GM12892 (cell line): Measurements from ENCODE around the gene TCEANC.
"Not testable (repeated sequence)": the region's sequence is repeated elsewhere in the genome, so short reads cannot be mapped to it uniquely, and the experiment has no call there.

Source experiments
- DNase-seq: peaks from one replicate; pipeline ENCODE4 v3.0.0; 2011; ENCODE audit not compliant: insufficient read length
- FAIRE-seq: peaks from 2 replicates; lab custom pipeline; 2011; peaks lifted over from hg19 to GRCh38; lab: Jason Lieb, UNC
- POLR2A ChIP-seq: IDR thresholded peaks from 2 replicates; pipeline ENCODE4 v1.6.1; 2011; ENCODE audit warnings: low read depth, low read length, control low read depth
- POLR2AphosphoS5 ChIP-seq: IDR thresholded peaks from 2 replicates; pipeline ENCODE4 v1.6.1; 2011; ENCODE audit warnings: low read depth, low read length, control low read depth
- TAF1 ChIP-seq: IDR thresholded peaks from 2 replicates; pipeline ENCODE4 v1.6.1; 2011; ENCODE audit warnings: low read depth, mild to moderate bottlenecking, control low read depth, low read length, borderline replicate concordance

TCEANC gene

GRCh38 chrX:13645464-13646153 lies 7.3 kb upstream of the TCEANC start:
- FAIRE-seq (no peak), DNase-seq (no peak)
- no peak for TF ChIP-seq POLR2AphosphoS5
- TF ChIP-seq TAF1 = no peak
- no peak for TF ChIP-seq POLR2A

- TF ChIP-seq POLR2A (no peak), POLR2AphosphoS5 (no peak), TAF1 (no peak)
- DNase-seq = no peak
Observed at GRCh38 chrX:13646154-13646549, 6.8 kb upstream of the TCEANC start.

GRCh38 chrX:13647709-13648212 lies 5.2 kb upstream of the TCEANC start:
- FAIRE-seq = no peak

More at GRCh38 chrX:13646154-13646549, 6.8 kb upstream of the TCEANC start:
- peak; percentile 69 for FAIRE-seq

GRCh38 chrX:13648336-13648735 lies 4.6 kb upstream of the TCEANC start:
- not testable (repeated sequence) for FAIRE-seq

More at GRCh38 chrX:13647709-13648212, 5.2 kb upstream of the TCEANC start:
- DNase-seq = no peak
- TF ChIP-seq POLR2AphosphoS5 (no peak), POLR2A (no peak), TAF1 (no peak)

GRCh38 chrX:13649838-13650237 lies 3.1 kb upstream of the TCEANC start:
- FAIRE-seq (no peak), DNase-seq (no peak)
- TF ChIP-seq POLR2A (no peak), POLR2AphosphoS5 (no peak), TAF1 (no peak)

More at GRCh38 chrX:13648336-13648735, 4.6 kb upstream of the TCEANC start:
- not testable (repeated sequence) for DNase-seq

GRCh38 chrX:13650318-13650717 lies 2.6 kb upstream of the TCEANC start:
- no peak for TF ChIP-seq POLR2AphosphoS5
- TF ChIP-seq TAF1 = no peak
- TF ChIP-seq POLR2A = no peak
- FAIRE-seq (no peak), DNase-seq (no peak)

GRCh38 chrX:13651150-13651549 lies 1.8 kb upstream of the TCEANC start:
- TF ChIP-seq POLR2AphosphoS5 = no peak
- DNase-seq (no peak), FAIRE-seq (peak; percentile 17)

- no peak for DNase-seq
- FAIRE-seq = peak; percentile 24
- TF ChIP-seq POLR2AphosphoS5 = no peak
- TF ChIP-seq POLR2A = no peak
- TF ChIP-seq TAF1 = no peak
Observed at GRCh38 chrX:13652287-13652793, 601 bp upstream of the TCEANC start.

- no peak for FAIRE-seq
- no peak for TF ChIP-seq POLR2AphosphoS5
- TF ChIP-seq TAF1 = no peak
- no peak for DNase-seq
Observed at GRCh38 chrX:13654116-13654515, 1.2 kb downstream of the TCEANC start.

- FAIRE-seq (no peak), DNase-seq (no peak)
- no peak for TF ChIP-seq POLR2A
- TF ChIP-seq TAF1 = no peak
Observed at GRCh38 chrX:13655674-13656073, 2.7 kb downstream of the TCEANC start.

GRCh38 chrX:13658602-13659001 lies 5.7 kb downstream of the TCEANC start:
- no peak for TF ChIP-seq POLR2A
- TF ChIP-seq POLR2AphosphoS5 = no peak
- DNase-seq (no peak), FAIRE-seq (peak; percentile 83)

GRCh38 chrX:13659063-13659462 lies 6.1 kb downstream of the TCEANC start:
- DNase-seq = no peak
- TF ChIP-seq POLR2A = no peak
- FAIRE-seq = no peak

- DNase-seq (no peak), FAIRE-seq (peak; percentile 46)
- TF ChIP-seq POLR2A (no peak), TAF1 (no peak), POLR2AphosphoS5 (no peak)
Observed at GRCh38 chrX:13661735-13662288, 8.9 kb downstream of the TCEANC start.
